Measurements from ENCODE around the gene RABEPK.
"Not testable (repeated sequence)": the region's sequence is repeated elsewhere in the genome, so short reads cannot be mapped to it uniquely, and the experiment has no call there.

DNA sequence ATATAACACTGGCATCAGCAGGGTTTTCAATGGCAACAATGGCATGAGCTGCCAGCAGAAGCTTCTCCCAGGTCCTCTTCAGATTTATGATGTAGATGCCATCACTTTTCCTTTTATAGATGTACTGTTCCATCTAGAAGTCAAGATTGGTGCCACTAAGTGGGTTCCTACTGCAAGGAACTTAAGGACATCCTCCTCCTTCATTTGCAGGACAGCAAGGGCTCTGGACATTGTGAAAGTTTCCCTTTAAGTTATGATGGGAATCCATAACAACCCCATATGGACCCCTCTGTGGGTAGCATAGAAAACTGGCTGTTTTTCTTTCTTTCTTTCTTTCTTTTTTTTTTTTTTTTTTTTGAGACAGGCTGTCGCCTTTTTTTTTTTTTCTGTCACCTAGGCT, 4.8 kb upstream of the RABEPK start:
- not testable (repeated sequence) for TF ChIP-seq POLR2A (IDR thresholded peaks at IDR 0.05)
- TF ChIP-seq, protein P1, sequence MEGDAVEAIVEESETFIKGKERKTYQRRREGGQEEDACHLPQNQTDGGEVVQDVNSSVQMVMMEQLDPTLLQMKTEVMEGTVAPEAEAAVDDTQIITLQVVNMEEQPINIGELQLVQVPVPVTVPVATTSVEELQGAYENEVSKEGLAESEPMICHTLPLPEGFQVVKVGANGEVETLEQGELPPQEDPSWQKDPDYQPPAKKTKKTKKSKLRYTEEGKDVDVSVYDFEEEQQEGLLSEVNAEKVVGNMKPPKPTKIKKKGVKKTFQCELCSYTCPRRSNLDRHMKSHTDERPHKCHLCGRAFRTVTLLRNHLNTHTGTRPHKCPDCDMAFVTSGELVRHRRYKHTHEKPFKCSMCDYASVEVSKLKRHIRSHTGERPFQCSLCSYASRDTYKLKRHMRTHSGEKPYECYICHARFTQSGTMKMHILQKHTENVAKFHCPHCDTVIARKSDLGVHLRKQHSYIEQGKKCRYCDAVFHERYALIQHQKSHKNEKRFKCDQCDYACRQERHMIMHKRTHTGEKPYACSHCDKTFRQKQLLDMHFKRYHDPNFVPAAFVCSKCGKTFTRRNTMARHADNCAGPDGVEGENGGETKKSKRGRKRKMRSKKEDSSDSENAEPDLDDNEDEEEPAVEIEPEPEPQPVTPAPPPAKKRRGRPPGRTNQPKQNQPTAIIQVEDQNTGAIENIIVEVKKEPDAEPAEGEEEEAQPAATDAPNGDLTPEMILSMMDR (IDR thresholded peaks at IDR 0.05 in 4 of 5, conservative IDR thresholded peaks at IDR 0.05 in 1 of 5), result not testable (repeated sequence)

Data from gastrocnemius medialis (tissue), 4 donors.